ENCODE measurements around the gene ITPR2.

ITPR2 gene

DNA sequence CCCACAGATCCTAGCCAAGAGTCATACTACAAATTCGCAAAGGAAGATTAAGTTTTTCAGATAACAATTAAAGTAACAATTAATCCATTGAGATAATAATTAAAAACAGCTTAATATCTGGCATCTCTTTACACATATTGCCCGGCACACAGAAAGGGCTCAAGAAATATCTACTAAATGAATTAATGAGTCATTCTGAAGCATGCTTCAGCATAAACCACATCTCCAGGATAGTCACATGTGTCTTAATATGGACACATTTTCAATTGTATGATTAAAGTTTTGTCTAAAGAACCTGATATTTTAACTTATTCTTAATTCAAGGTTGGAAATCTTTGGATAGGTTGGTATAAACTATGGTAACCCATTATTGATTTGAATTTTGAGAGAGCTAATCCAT is 9.6 kb downstream of the ITPR2 start:
- DNase-seq (ENCODE audit: low read depth, low spot score): no peak

DNA sequence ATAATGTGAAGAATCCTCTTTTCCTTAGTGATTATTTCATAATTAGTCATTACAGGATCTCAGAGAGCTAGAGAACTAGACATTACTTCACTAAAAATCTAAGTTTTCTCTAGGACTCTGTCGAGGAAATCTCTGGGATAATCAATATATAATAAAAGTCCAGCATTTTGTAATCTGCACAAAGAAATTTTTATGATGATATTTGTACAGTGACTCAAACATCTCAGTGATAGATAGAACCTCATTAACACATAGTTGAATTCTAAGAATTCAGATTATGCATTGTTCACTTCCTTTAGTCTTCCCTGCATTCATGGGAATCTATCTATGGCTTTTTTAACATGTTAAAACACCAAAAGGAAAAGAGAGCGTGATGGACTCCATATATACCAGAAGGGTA is 11.0 kb downstream of the ITPR2 start:
- DNase-seq (ENCODE audit: low read depth, low spot score): no peak

DNA sequence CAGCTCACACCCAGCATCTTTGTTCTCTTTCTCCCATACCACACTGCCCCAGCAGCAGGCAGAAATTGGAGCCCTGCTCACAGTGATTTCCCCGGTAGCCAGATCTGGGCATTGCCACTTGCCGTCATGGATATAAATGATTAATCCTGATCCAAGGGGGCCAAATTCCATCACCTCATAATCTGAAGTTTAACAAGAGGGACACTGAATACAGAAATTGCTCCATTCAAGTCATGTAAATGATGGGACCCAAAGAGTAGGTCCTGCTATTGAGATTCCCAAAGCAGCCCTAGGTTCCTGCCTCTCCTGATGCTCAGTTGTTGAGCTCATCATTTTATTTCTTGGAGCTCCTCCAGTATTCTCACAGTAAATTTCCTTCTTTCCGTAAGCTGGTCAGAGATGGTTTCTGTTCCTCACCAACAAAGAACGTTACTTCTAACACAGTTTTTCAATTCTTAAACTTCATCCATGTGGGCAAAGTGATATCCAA is 11.7 kb downstream of the ITPR2 start:
- no peak for DNase-seq (ENCODE audit: low read depth, low spot score)

DNA sequence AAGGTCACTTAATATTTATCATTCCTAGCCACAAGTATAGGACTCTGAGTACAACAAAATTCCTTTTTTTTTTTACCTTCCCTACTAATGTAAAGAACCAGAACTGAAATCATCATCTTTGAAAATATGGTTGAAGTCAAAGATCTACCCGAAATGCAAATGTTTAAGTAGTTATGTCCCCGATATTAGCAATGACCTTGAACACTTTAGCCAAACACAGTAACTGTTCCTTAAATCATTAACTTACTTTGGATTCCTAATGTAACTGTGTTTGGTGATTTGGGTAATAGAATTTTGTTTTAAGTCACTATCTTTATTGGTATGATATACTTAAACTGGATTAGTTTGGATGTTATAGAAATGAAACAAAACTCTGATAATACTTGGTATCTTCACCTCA is 14.4 kb downstream of the ITPR2 start:
- no peak for DNase-seq (ENCODE audit: low read depth, low spot score)

- DNase-seq (ENCODE audit: low read depth, low spot score): no peak
Measured at GRCh38 chr12:26818201-26818600, 14.8 kb downstream of the ITPR2 start.

GRCh38 chr12:26817183-26817591 is 15.8 kb downstream of the ITPR2 start:
- DNase-seq (ENCODE audit: low read depth, low spot score): no peak

GRCh38 chr12:26813812-26814211 is 19.2 kb downstream of the ITPR2 start:
- DNase-seq (ENCODE audit: low read depth, low spot score): no peak

DNA sequence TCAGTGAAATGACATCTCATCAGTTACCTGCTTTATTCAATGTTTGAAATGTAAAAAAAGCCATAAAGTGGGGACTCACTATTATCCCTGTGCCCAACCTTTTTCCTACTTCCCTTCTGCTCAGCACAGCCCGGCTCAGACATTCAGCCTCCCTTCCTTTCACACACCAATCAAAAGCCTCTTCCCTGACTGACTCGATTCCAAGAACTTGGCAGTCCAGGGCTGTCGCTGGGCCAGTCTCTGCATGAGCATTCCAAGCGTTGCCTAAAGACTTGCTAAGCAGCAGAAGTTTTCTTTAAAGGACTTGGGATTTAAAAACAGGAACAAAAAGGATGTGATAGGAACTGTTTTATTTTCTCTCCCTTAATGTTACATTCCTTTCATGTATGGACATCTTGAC is 22.7 kb downstream of the ITPR2 start:
- DNase-seq (ENCODE audit: low read depth, low spot score): peak; percentile 29

DNA sequence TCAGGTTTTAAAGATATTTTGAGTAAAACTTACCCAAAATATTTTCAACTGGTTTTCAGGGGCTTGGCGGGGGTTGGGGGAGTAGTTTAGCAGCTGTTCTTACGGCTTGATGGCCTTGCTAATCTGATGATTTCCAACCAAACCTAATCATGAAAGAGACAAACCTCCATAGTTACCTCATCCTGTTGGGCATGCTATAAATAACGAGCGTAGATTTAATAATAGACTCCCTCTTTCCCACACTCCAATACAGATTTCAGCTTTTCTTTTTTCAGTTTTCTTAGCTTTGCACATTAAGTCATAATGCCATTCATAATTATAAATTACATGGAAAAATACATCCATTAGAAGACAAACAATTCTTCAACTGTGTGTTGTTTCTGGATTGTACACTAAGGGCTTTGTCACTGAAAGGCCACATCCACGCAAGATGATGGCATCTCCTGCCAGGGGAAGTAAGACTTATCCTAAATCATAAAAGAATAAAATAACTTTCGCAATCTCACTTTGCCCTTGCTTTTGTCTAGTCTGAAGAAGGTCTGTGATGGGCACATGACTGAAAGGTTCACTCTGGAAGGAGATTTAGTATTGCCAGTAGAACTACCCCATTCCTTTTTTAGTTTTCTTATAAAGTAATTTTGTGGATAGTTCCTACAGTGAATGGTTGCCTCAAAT is 23.2 kb downstream of the ITPR2 start:
- DNase-seq (ENCODE audit: low read depth, low spot score): no peak

GRCh38 chr12:26808766-26809476 is 24.1 kb downstream of the ITPR2 start:
- DNase-seq (ENCODE audit: low read depth, low spot score): no peak

- no peak for DNase-seq (ENCODE audit: low read depth, low spot score)
Measured at GRCh38 chr12:26807292-26807691, 25.7 kb downstream of the ITPR2 start.

GRCh38 chr12:26806556-26806955 is 26.4 kb downstream of the ITPR2 start:
- no peak for DNase-seq (ENCODE audit: low read depth, low spot score)

DNA sequence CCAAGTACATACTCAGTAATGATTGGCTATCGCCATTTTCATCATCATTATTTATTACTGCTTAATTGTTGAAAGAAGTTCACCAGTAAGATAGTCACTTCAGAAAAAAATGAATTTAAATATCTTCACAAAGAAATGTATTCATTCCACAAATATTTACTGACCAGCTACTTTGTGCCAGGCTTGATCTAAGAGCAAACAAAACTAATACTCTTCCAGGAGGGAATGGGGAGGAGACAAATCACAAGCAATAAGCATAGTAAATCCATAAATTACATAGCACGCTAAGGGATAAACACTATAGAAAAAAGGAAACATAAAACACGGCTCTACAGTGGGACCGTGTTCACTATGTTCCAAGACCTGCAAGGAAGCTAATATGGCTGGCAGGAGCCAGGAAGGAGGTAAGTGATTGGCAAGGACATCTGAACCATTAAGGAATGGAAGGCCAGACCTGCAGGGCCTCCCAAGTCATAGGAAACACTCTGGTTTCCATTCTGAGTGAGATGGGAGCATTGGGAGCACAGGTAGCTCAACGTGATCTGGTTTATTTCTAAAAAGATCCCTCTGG is 27.5 kb downstream of the ITPR2 start:
- DNase-seq (ENCODE audit: low read depth, low spot score): no peak

DNA sequence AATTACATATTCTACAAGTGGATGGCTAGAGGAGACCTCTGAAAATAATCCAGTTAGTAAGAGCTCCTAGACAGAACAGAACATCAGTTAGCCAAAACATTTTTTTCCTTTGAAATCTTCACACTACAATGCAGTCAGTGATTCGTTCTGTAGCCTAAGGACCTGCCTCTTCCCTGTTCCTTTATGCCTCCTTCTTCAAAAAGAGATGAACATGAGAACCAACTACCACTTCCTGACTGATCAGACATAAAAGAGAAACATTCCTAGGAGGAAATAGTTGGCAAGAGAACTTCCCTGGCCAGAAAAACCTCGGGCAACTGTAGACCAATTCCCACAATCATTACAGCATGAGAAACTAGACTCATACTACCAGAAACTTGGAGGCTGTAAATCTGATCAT is 29.4 kb downstream of the ITPR2 start:
- DNase-seq (ENCODE audit: low read depth, low spot score): no peak

DNA sequence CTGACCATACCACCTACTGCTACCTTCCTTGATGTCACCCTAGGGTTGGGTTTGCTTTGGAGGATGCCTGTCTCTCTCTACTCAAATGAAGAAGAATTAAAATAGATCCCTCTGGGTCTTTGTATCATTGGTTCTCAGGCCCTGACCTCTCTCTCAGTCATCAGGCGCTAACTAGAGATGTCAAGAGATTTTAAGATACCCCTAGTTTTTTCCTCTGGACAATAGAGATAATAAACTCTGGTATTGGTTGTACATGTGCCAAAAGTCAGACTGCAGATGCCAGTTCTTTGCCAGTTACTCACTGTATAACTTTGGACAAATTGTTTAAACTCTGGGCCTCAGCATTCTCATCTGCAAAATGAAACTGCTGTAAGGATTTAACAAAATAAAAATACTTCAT is 31.5 kb downstream of the ITPR2 start:
- DNase-seq (ENCODE audit: low read depth, low spot score): no peak

- DNase-seq (ENCODE audit: low read depth, low spot score): no peak
Measured at GRCh38 chr12:26800858-26801257, 32.1 kb downstream of the ITPR2 start.

DNA sequence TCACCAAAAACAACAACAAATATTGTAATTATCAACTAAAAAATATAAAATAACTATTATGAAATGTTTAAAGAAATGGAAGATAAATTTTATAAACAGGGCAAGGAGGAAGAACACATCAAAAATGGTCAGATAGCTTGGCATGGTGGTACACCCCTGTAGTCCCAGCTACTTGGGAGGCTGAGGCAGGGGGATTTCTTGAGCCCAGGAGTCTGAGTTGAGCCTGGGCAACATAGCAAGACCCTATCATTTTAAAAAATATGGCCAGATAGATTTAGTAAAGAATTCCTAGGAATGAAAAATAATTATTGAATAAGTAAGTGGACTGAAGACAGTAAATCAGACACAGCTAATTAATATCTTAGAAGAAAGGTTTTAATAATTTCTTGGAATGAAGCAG is 32.6 kb downstream of the ITPR2 start:
- no peak for DNase-seq (ENCODE audit: low read depth, low spot score)

DNA sequence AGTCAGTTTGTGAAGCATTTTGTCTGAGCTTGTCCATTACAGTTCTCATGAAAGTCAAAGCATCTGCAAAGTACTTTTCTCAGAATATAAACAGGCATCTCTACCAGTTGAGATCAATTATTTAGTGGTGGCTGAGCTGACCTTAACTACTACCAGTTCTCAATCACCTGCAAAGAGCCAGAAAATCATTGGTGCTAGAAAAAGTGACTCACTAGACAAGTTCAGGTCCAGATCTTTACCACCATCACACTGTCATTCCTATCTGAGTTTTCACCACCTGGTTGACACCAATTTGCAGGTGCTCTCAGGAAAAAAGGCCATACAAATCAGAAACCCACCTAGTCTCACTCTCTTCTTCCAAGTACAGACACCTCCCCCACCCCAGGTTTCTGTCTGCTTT is 33.3 kb downstream of the ITPR2 start:
- DNase-seq (ENCODE audit: low read depth, low spot score): no peak

DNA sequence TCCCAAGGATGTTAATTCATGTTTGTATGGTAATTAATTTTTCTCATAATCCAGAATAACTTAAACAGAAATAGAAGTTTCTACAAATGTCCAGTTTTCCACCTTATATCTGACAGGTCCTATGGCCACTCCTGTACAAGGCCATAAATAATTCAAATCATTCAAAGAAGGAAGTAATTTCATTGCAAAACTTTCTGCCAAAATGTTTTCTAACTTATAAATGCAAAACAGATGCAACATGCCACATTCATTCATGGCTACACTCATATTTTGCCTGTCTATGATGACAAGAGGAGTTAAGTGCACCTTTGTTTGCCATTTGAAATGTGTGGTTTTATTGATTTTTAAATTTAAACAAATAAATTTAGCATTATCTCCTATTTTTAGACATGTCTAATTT is 34.4 kb downstream of the ITPR2 start:
- no peak for DNase-seq (ENCODE audit: low read depth, low spot score)

DNA sequence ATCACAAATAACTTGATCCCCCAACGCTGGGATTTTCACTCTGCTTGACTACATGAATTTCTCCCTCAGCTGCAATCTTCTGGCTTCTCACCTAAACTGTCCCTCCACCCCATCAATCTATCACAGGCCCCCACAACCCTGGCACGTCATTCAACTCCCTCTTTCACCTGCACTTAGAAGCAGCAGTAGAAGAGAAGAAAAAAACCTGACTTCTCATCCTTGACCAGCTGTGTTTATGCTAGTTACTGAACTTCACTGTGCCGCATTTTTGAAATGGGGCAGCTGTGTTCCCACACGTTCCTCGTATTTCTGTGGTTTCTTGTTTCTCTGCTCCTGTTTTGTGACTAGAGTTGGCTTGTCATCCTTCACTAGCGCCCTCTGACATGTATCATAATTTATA is 35.0 kb downstream of the ITPR2 start:
- no peak for DNase-seq (ENCODE audit: low read depth, low spot score)

DNA sequence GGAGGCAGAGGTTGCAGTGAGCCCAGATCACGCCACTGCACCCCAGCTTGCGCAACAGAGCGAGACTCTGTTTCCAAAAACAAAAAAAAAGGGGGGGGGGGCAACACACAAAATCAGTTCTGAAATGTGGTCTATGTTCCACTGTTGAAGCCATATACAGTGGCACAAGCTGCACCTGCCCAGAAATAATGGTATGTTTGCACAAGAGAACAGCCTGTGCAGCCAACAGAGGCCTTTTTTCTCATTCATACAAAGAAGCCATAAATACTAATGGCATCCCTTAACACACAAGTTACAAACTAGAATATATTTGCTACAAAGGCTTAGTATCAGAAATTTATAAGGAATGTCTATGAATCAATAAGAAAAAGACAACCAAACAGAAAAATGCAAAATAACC is 37.1 kb downstream of the ITPR2 start:
- DNase-seq (ENCODE audit: low read depth, low spot score): no peak

DNA sequence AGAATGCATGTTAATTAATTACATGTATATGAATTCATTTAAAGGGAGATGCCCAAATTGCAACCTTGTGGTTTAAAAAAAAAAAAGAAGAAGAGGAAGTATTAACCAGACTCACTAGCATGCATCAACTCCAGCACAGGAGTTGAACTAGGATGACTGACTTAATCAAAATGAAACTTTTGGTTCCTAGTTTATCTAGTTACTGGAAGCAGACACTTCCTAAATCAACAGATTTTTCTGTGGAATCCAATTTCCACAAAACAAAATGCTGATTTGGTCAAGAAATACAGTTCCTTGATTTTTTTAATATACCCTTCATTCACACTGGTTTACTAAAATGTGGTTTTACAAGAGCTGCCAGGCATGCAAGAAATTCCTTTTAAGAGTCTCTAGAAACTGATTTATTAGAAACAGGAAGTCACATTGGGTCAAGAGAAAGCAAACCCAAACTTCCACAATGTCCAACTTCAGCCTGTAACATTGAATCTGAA is 41.6 kb downstream of the ITPR2 start:
- DNase-seq (ENCODE audit: low read depth, low spot score): no peak

DNA sequence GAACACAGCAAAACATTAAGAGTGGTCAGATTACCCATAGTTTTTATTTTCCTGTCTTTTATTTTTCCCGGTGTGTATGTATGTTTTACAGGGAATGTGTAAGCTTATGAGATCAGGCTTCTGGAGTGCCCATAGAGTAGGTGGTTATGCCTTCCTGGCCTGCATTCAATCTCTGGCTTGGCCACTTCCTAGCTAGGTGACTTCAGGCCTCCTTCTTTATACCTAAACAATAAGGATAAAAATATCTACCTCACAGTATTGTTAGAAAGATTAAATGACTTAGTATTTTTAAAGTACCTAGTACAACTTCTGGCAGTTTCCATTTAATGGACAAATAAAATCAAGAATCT is 42.4 kb downstream of the ITPR2 start:
- no peak for DNase-seq (ENCODE audit: low read depth, low spot score)

All from ELF-1 (cell line).